HG03135 (cell line): Measurements from ENCODE around the gene CMIP.
"Not testable (repeated sequence)": the region's sequence is repeated elsewhere in the genome, so short reads cannot be mapped to it uniquely, and the experiment has no call there.

ENCODE experiments used
- ATAC-seq: cut with Tn5 transposase; IDR thresholded peaks from one replicate; pipeline ENCODE4 v1.9.1; 2021; ENCODE audit warnings: mild to moderate bottlenecking, moderate library complexity; ENCODE audit not compliant: unreplicated experiment

CMIP gene

DNA sequence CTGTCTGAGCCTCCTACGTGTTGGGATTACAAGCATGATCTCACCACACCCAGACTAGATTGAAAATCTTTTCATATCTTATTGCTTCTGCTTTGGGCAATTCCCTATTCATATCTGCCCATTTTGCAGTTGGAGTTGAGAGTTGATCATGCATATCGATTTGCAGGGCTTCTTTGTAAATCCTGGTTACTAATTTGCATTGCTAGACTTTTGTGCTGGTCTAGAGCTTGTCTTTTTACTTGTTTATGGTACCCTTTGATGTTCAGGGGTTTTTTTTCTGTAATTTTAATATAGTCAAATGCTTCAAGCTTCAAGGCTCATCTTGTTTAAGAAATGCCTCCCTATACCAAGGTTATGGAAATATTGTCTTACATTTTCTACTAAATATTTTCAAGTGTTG is 23.5 kb upstream of the CMIP start:
- no peak for ATAC-seq

DNA sequence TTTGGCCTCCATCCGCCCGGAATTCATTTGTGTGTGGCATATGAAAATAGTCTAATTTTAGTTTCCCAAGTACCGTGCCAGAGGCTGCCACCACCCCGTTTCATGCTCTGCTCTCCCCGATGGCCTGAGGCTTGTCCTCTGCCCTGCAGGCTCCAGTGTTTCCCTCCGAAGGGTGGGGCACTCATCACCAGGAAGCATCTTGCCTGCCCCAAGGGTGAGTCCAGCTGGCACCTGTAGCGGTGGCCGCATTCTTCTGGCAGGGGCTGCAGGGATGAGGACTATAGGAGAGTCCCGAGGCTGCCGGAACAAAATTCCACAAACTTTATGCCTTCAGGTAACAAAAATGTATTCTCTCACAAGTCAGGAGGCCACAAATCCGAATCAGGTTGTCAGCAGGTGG is 23.1 kb upstream of the CMIP start:
- no peak for ATAC-seq

DNA sequence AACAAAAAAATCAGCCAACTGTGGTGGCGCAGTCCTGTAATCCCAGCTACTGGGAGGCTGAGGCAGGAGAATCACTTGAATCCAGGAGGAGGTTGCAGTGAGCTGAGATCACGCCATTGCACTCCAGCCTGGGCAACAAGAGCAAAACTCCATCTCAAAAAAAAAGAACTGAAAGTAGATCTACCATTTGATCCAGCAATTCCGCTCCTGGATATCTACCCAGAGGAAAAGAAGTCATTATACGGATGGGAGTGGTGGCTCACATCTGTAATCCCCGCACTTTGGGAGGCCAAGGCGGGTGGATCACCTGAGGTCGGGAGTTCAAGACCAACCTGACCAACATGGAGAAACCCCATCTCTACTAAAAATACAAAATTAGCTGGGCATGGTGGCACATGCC is 22.5 kb upstream of the CMIP start:
- not testable (repeated sequence) for ATAC-seq

DNA sequence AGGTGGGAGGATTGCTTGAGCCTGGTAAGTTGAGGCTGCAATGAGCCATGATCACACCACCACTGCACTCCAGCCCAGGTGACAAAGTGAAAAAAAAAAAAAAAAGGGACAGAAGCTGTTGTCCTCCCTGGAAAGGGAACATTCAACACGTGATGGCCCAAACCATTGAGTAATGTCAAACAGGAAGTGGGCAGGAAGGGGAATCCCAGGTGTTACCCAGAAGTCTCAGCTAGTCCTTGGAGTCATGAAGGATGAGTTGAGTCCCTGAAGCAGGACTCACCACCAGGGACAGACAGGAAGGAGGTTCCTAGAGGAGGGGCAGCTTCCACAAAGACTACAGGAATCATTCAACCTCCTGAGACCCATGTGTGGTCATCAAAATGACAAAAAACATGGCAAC is 19.8 kb upstream of the CMIP start:
- ATAC-seq, result no peak

DNA sequence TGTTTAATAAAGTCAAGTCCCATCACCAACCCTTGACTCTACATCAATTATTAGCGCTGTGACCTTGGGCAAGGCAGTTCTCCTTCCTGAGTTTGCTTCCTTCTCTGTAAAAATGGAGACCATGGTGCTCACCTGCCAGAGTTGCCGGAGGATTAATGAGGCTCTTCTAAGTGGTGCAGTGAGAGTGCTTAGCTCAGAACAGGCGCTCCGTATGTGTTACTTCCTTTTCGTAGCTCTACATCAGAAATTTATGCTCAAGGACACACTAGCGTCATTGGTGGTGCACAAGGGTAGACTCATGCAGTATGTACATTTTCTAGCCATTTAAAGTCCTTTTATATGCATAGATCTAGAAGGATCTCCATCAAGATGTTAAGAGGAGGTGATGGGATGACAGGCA is 17.4 kb upstream of the CMIP start:
- no peak for ATAC-seq

DNA sequence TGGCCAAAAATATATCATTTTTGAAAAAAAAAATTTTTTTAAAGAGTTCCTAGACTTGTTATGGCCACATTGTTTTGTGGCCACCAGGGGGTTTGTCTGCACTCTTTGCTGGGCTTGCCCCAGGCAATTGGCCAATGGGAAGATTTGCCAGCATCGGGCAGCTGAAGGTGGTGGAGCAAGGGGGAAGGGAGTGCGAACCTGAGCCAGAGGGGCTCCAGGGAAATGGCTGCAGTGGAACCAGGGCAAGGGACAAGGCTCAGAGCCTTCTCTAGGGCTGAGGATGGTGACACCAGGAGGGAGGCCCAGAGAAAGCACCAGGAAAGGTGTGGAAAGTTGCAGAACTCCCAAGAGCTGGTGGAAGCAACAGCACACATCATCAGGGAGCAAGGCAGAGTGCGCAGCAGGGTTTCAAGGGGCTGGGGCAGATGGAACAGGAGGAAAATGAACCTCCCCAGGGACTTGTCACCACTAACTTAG is 15.5 kb upstream of the CMIP start:
- no peak for ATAC-seq

DNA sequence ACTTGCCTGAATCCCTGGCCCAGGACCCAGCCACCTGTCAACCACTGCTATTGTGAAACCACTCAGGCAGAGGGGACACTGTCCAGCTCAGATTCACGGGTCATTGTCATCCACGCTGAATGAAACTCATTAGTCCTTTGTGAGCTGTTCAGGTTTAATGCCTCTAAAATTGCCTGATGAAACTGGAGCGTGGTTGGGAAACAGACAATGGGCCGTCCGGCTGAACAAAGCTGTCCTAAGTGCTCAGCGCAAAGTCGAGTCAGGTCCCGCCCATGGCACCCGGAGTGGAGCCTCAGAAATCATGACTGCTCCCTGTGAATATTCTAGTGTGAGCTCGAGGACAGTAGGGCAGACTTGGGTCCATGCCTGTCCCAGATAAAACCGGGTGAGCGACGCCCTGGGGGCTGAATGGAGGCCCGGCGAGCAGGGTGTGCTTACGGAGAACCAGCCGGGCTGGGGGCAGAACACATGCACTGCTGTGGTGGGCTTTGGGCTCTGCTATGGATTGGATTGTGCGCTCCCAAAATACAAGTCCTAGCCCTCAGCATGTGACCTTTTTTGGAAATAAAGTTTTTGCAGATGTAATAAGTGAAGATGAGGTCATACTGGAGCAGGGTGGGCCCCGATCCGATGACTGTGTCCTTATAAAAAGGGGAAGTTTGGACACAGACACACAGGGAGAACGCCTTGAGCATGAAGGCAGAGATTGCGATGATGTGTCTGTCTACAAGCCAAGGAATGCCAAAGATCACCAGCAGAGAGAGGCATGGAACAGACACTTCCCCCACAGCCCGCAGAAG is 12.9 kb upstream of the CMIP start:
- no peak for ATAC-seq

DNA sequence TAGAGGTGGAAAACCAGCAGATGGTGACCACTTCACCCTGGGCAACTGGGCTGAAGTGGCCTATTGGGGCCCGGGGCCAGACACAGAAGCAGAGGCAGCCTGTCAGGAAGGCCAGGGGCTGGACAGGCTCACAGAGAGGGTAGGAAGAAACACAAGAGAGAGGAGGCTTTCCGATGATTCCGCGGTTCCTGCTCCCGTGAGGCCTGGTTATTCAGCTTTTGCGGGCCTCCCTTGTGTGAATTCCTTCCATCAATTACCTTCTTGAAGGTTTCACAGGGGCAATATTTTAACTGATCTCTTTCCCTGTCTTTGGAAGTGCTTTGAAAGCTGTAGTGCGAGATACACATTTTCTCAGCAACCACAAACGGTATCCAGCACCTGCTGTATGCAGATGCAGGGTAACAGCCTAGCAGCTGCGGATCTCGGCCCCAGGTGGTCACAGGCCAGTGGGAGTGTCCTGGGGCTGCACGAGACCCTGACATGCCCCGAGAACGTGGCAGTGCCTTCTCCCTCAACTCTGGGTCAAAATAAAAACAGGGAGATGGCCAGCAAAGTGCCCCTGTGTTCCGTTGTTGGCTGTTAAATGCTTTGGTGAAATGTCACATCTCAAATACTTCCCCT is 11.6 kb upstream of the CMIP start:
- no peak for ATAC-seq

DNA sequence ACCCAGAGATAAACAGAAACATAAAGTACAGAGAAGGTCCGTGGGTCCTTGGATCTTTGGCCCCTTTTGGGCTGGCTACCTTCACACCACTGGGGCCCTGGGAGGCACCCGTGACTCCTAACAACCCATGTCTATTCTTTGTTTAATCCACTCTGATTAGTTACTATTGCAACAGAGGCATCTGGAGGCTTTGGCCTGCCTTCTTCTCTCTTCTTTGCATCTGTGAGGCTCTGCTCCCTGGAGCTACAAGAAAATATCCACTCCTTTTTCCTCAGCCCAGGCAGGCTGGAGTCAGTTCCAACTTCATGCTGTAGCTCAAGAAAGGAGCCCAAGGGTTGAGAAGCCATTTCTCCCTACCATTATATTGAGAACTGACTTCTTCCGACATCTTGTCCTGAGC is 9.5 kb upstream of the CMIP start:
- ATAC-seq, result no peak

DNA sequence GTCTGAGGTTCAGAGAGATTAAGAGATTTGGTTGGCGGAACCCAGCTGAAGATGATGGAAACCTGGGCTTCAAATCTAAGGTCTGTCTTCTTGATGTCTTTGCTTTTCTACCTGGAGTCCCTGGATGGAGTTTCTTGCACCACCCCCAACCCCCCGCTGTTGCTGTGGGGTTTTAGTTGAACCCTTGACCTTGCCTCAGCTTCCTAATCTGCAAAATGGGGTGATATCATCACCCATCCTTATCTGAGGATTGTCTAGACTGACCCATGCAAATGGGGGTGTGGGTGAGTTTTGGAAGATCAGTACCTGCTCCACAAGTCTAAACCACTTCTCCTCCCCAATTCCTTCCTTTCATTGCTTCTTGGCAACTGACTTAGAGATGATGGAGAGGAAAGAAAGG is 9.0 kb upstream of the CMIP start:
- ATAC-seq, result no peak

DNA sequence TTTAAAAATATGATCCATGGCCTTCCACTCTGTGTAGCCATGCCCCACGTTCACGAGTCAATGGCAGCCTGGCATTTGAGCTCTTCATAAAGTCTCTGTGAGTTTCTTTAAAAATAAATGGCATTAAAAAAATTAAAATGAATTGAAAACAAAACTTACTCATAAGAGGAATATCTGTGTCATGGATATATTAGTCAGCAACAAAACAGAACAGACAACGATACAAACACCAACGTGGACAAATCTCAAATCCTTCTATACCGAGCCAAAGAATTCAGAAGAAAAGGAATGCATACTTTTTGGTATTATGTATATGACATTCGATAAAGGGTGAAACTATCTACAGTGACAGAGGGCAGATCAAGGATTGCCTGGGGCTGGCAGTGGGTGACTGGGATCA is 8.2 kb upstream of the CMIP start:
- no peak for ATAC-seq

DNA sequence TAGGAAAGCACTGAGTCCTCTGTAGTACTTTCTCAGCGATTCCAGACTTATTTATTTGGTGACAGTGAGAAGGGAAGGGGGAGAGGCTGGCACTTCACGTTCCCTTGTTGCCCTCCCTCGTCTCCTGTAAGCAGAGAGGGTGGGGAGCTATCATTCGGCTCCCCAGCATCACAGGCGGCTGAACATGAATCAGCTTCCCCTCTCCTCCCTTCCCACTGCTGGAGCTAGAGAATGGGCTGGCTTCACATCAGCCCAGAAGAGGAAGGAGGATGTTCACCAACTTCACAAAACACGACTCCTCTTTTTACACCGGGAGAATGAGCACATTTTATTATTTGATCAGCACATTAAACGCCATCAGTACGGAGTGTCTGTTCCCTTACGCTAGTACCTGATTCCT is 6.7 kb upstream of the CMIP start:
- no peak for ATAC-seq

DNA sequence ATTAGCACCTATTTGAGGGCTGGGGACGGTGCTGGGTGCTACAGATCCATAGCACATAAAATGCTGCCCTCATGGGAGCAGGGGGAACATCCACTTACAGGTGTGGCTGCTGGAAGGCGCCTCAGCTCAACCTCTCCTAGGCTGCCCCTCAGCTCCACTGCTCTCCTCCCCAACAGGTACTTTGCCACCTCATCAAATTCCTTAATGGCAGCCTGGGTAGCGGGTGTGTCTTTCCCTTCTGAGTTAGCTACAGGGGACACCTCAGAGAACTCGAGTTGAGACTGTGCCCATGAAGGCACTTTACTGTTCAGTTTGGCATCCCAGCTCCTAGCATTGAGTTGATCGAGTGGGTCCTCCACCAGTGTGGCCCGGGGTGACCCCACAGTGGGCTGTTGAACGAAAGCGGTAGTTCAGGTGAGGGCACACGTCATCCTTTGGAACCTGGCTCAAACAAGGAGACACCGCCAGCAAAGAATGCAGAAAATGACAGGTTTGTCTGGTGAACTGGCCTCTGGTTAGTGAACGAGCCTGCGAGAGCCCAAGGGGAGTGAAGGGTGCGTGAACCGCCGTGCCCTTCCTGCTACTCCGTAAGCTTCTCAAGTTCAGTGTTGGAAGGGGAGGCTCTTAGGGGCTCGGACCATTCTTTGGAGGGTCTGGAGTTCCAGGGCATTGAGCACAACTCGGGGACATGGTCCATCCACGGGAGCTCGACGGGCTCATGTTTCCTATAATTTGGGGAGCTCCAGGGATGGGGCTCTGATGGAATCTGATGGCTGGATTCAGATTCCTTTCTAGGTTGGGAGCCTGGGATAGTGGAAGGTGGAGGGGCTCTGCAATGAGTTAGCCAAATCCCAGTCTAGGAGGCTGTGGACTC is 3.5 kb upstream of the CMIP start:
- ATAC-seq, result no peak

DNA sequence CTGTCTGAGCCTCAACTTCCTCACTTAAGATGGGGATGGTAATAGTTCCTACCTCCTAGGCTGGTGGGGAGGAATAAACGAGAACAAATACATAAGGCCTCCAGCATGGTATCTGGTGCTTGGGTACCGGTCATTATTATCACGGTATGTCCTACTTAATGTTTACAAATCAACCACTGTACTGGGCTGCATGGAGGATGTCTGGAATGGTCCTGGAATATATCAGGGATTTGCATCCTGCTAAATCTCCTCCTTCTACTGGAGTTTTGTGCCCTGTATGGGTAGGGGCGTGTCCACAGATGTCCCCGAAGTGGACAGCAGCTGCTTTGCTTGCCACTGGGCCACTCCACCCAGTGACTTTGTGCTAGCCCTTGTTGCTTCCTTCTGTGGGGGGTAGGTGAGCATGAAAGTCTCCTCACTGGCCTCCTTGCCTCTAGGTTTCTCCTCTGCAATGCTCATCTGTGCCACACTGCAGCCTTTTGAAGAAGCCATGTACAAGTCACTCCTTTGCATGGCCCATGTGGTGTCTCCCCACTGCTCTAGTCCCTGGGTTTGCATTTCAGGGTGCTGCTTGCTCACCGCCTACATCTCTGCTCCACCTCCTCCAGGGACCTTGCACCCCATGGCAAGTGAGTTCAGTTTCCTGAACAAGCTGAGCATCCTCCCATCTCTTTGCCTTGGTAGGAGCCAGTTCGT is 2.2 kb upstream of the CMIP start:
- no peak for ATAC-seq

DNA sequence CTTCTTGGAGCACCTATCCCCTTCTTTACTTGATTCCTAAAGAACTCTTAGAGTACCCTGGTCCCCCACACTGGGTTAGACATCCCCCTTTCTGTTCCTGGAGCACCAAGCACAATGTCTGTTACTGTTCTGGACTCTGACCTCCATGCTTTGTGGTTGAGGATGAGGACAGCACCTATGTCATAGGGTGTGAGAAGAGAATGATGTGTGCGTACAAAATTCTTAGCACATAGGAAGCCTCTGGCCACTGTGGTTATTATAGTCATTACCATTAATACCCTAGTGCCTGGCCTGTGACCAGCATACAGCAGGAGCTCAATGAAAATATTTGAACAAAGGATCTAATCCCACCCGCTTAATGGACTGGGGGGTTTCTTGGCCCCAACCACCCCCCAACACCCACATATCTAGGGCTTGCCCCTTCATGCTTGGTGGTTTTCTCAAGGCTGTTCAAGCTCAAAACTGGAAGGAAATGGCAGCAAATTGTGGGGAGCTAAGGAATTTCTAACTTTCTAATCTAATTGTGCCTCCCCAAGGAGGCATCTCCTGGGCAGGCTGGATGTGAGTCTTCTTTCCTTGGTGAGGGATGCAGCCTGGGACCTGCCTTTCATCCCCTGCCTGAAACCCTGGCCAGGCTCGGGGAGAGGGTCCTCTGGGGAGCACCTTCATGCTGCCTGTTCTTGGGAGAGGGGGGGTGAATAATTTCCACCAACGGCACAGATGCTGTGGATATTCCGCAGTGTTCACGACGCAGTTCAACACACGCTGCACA is 1.5 kb upstream of the CMIP start:
- no peak for ATAC-seq

DNA sequence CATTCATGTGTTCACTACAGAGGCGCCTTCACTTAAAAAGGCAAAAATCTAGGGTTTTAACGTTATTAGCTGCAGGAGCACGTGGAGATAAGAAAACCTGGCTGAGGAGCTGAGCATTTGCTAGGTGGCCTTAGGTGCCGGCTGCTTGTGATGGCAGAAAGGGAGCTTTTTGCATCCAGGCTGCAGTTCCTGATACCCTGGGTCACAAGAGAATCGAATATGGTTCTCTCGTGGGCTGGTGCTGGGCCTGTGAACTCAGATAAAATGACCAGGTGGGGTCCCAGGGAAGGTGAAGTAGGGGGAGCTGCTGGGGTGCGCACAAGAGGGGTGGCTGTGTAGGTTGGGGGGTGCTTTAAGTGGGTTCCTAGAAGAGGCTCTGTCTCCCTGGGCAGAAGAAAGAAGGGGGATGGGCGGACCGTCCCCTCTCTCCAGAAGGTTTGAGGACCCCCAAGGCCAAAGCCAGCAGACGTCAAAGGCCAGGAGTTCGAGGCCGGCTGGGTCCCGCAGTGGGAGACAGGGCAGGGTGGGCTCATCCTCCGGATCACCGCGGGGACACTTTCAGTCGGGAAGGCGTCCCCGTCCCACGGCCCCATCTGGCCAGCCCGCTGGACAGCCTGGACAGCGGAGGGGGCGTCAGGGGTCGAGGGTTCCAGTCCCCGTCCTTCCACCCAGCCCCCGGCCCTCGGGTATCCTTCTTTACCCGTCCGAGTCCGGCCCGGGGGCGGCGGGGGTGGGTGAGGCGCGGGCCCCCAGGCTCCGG is 740 bp upstream of the CMIP start:
- no peak for ATAC-seq

DNA sequence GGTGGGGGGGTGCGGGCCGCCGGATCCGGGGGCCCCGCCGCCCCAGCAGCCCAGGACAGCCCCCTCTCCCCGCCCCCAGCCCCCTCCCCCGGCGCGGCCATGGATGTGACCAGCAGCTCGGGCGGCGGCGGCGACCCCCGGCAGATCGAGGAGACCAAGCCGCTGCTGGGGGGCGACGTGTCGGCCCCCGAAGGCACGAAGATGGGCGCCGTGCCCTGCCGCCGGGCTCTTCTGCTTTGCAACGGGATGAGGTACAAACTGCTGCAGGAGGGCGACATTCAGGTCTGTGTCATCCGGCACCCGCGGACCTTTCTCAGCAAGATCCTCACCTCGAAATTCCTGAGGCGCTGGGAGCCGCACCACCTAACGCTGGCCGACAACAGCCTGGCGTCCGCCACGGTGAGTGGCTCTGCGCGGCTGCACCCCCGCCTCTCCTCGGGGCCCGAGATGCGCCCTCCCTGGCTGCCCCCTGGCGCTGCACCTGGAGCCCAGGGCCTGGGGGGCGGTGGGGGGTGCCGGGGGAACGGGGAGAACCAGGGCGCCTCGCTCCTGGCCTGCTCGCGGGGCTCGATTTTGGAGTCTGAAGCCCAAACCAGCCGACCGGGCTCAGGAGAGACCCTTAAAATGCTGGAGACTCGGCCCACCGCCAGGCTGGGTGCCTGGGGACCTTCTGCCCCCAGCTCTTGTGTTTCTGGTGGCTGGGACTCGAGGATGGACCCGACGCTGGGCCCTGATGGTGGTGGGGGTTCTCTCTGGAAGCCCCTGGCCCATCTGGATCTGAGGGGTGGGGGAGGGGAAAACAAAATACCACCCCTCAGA is 744 bp downstream of the CMIP start:
- peak; percentile 32 for ATAC-seq

DNA sequence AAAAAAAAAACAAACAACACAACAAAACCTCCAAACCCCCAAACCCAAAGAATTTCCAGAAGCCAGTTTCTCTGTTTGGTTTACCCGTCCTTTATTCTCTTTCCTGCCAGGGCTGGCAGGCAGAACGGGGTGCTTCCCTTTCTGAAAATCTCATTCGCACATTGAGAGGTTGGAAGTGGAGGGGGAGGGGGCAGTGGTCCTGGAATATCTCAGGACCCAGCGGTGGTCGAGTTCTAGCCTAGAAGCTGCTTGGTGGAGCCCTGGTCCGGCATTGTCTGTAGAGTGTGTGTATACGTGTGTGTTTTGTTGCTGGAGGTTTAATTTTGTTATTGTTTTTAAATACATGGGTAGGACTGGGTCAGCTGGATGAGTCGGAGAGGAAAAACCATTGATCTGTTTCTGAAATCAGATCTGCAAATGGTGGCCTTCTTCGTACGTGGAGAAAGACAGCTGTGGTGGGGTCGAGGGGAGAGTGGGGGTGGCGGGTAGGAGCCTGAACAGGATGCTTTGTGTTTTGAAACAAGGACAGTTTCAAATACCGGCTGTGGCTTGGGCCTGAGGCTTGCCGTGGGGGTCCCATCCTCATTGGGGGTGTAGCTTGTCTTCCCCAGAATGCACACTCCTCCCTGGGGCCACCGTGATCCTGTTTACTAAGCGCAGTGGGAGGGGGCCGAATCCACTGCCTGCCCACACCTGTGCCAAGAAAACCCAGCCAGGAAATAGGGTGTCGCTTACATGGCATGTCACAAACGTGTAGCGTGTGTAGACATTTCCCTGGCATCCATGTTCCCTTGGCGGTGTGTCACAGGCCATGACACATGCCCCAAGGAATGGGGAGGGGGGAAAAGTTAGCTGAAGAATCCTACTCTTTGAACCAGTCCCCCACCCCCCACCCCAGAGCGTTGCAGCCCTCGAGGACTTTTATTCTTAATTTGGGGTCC is 1.6 kb downstream of the CMIP start:
- ATAC-seq, result no peak
